Measurements from ENCODE around the gene MVP.
"Not testable (repeated sequence)": the region's sequence is repeated elsewhere in the genome, so short reads cannot be mapped to it uniquely, and the experiment has no call there.

Gene MVP

GRCh38 chr16:29815793-29816693, 4.2 kb upstream of the MVP start, which contains the start of gene PAGR1:
PAGR1 (plus strand) TSS chr16:29816152; CDS start chr16:29816526, 374 bp downstream.
- FAIRE-seq, result peak; percentile 83

DNA sequence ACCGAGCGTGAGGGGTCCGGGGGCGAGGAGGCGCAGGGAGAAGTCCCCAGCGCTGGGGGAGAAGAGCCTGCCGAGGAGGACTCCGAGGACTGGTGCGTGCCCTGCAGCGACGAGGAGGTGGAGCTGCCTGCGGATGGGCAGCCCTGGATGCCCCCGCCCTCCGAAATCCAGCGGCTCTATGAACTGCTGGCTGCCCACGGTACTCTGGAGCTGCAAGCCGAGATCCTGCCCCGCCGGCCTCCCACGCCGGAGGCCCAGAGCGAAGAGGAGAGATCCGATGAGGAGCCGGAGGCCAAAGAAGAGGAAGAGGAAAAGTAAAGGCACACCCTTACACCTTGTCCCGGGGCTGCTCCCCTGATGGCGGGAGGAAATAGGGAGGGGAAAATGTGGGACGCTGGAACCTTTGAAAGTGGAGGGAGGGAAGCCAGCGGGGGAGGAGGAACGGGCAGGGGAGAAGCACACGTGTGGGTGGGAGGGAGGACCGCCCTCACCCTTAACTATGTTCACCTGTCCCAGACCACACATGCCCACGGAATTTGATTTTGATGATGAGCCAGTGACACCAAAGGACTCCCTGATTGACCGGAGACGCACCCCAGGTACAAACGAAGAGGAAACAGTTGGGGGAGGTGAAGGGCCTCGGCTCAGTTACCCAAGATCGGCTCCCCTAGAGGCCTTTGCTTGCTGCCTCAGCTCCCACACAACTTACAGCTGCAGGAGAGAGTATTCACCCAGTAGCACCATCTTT, 3.4 kb upstream of the MVP start:
- no peak for FAIRE-seq

DNA sequence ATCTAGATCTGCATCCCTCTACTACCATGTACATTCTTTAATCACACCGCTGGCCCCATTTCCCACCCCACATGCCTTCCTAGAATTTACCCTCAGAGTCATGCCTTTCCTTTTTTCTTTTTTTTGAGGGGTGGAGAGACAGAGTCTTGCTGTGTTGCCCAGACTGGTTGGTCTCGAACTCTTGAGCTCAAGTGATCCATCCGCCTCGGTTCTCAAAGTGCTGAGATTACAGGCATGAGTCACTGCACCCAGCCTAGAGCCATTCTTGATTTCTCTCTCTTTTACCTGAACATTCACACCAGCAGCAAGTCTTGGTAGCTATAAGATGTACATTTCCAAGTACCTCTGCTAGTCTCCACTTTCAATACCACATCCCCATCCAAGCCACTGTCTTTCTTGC, 2.2 kb upstream of the MVP start:
- no peak for FAIRE-seq

- no peak for FAIRE-seq
Observed at GRCh38 chr16:29819506-29819905, 756 bp upstream of the MVP start.

GRCh38 chr16:29820730-29821642, 724 bp downstream of the MVP start:
- no peak for FAIRE-seq

- peak; percentile 63 for FAIRE-seq
Observed at GRCh38 chr16:29821643-29822115, 1.4 kb downstream of the MVP start.

GRCh38 chr16:29824589-29825144, 4.4 kb downstream of the MVP start:
- FAIRE-seq, result peak; percentile 92

GRCh38 chr16:29825145-29826044, 5.1 kb downstream of the MVP start:
- peak; percentile 54 for FAIRE-seq

GRCh38 chr16:29826342-29826695, 6.1 kb downstream of the MVP start:
- FAIRE-seq, result no peak

- no peak for FAIRE-seq
Observed at GRCh38 chr16:29830774-29831173, 10.5 kb downstream of the MVP start.

- no peak for FAIRE-seq
Observed at GRCh38 chr16:29831490-29831889, 11.2 kb downstream of the MVP start.

DNA sequence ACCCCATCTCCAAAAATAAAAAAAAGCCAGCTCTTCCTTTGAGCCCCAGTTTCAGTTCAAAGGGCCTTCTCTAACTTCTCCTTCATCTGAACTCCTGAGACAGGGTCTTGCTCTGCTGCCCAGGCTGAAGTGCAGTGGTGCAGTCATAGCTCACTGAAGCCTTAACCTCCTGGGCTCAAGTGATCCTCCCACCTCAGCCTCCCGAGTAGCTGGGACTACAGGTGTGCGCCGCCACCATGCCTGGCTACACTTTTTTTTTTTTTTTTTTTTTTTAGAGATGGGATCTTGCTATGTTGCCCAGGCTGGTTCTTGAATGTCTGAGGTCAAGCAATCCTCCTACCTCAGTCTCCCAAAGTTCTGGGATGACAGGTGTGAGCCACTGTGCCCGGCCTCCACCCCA, 13.0 kb downstream of the MVP start:
- FAIRE-seq, result not testable (repeated sequence)

DNA sequence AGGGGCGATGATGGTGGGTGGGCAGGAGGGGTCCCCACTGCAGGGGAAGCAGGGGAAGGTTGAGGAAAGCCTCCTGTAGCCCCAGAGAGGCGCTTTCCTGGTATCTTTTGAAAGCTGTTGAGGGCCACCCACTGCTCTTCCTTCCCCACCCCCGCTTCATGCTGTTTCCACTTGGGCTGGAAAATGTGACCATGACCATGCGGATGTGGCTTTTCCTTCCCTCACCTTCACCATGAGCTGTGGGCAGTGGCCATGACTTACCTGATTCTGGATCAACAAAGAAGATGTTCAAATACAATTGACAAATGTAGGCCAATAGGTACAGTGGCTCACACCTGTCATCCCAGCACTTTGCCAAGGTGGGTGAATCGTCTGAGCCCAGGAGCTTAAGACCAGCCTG, 13.8 kb downstream of the MVP start:
- no peak for FAIRE-seq

GRCh38 chr16:29835926-29836325, 15.7 kb downstream of the MVP start:
- FAIRE-seq, result no peak

- no peak for FAIRE-seq
Observed at GRCh38 chr16:29836623-29837022, 16.4 kb downstream of the MVP start.

DNA sequence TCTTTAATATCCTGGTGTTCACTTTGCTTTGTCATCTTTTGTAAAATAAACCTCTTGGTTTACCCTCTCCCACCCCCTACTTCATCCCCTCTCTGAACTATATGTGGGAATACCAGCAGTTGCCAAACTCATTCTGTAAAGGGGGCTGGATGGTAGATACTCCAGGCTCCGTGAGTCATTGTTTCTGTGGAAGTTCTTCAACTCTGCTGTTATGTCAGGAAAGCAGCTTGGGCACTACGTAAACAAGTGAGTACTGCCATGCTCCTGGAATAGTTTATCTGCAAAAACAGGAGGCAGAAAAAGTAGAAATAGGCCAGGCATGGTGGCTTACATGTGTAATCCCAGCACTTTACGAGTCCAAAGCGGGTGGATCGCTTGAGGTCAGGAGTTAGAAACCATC, 17.6 kb downstream of the MVP start:
- no peak for FAIRE-seq

DNA sequence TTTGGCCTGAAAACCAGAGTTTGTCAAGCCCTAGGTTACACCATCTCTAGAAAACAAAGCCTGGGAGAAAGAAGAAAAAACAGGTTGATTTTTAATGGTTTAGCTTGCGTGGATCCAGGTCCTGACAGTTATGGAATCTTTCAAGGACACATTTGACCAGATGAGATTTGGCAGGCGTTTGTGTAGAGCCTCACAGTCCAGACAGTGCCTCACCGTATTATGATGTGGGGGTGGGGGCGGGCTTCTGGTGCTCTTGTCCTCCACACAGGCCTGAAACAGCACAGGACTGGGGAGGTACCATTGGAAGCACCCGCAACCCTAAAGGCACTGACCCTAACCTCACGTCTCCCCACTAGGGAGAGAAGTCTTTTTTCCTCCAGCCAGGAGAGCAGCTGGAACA, 19.6 kb downstream of the MVP start:
- no peak for FAIRE-seq

DNA sequence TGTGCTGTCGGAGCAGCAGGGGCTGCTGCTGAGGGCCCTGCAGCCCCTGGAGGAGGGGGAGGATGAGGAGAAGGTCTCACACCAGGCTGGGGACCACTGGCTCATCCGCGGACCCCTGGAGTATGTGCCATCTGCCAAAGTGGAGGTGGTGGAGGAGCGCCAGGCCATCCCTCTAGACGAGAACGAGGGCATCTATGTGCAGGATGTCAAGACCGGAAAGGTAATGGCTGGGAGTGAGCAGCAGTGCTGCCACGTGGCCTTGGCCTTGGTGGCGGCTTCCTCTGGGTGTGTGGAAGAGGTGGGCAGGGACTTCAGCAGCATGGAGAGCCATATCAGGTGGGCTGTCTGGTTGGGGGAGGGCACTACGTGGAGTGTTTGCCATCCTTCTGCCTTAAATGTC, 20.0 kb downstream of the MVP start:
- no peak for FAIRE-seq

GRCh38 chr16:29841631-29842030, 21.4 kb downstream of the MVP start:
- FAIRE-seq, result no peak

- FAIRE-seq, result no peak
Observed at GRCh38 chr16:29842732-29843346, 22.6 kb downstream of the MVP start.

DNA sequence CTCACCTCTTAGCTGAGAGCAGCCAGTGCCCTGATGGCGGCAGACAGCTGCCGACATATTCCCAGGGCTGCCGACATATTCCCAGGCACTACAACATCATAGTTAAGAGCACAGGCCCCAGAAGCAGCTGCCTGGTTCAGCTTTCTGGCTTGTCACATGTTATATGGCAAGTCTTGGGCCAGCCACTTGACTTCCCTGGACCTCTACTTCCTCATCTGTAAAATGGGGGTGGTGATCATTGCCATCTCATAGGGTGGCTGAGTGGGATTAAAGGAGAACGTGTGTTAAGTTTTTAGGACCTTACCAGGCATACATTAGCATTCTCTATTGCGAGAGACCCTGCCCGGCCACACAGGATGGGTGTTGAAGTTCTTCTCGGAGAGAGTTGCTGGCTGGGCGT, 23.7 kb downstream of the MVP start:
- FAIRE-seq, result no peak

Data from A204.1 (cell line).